Testis (tissue), 3 donors: ENCODE results near the gene CTIF. TPM values are rescaled to one million over a fixed set of nuclear protein-coding genes. Genes with fewer than 3 reads are reported as not detected.
"Not testable (repeated sequence)": the region's sequence is repeated elsewhere in the genome, so short reads cannot be mapped to it uniquely, and the experiment has no call there.

ENCODE experiments used
- DNase-seq: peaks from one replicate; pipeline ENCODE4 v3.0.0-alpha.2; 2019
- H3K27ac ChIP-seq, 2 donors: fragments of 200-600 bp; sonication (generic); one replicate each; pipeline ENCODE4 v1.5.1; 2019
- H3K27me3 ChIP-seq: fragments of 200-600 bp; sonication (generic); one replicate; pipeline ENCODE4 v1.5.1; 2019
- H3K36me3 ChIP-seq: fragments of 200-600 bp; sonication (generic); one replicate; pipeline ENCODE4 v1.5.1; 2017; ENCODE audit warnings: low read depth; ENCODE audit errors: missing control alignments
- H3K4me1 ChIP-seq: fragments of 200-600 bp; sonication (generic); one replicate; pipeline ENCODE4 v1.5.1; 2019
- H3K4me3 ChIP-seq, 2 donors: fragments of 200-600 bp; sonication (generic); one replicate each; pipeline ENCODE4 v1.5.1; 2017 to 2019
- H3K9me3 ChIP-seq: fragments of 200-600 bp; sonication (generic); one replicate; pipeline ENCODE4 v1.5.1; 2017
- POLR2A ChIP-seq: fragments of 450-650 bp; IDR thresholded peaks from one replicate; pipeline ENCODE4 v1.6.1; 2017; ENCODE audit warnings: antibody characterized with exemption, mild to moderate bottlenecking, moderate library complexity
- WGBS, 2 donors: methylation state at CpG; one replicate each; pipeline ENCODE4 v1.1.5; 2018; 5-methylcytosine and 5-hydroxymethylcytosine counted together
- intact Hi-C: fragments of 100-400 bp; cut with DNase I; formaldehyde crosslinking; loops from one replicate; pipeline ENCODE4 v1.15.1; 2023; ENCODE audit warnings: low total_unique reads
- polyA plus RNA-seq: library from polyadenylated mRNA; stranded (reverse); fragments of 350-450 nt; fragmentation: Illumina TruSeq; extraction: RNeasy Lipid Tissue Mini Kit (QIAGEN cat#74804); gene quantifications from one replicate; pipeline ENCODE4 v1.2.3, GENCODE V29; 2014; ENCODE audit warnings: low read depth, low replicate concordance; ENCODE audit not compliant: insufficient read depth
- total RNA-seq, 2 donors: library from RNA; depleted of rRNA; stranded (reverse); fragments of >200 nt; gene quantifications; one replicate each; pipeline ENCODE4 v1.2.3, GENCODE V29; 2016
- TF ChIP-seq, protein P1 (sequence below), 3 experiments: fragments of 450-650 bp in 2 of 3; fragments of 200-600 bp in 1 of 3; sonication (generic) in 1 of 3; IDR thresholded peaks; one replicate each; pipeline ENCODE4 v1.5.1; 2016 to 2019; ENCODE audit warnings: antibody characterized with exemption in 3 of 3, mild to moderate bottlenecking in 2 of 3, moderate library complexity in 1 of 3

Gene CTIF
- total and polyA plus RNA-seq, 3 donors from 2014 or later = 33.8 to 41.5 (median 35.6) TPM

DNA sequence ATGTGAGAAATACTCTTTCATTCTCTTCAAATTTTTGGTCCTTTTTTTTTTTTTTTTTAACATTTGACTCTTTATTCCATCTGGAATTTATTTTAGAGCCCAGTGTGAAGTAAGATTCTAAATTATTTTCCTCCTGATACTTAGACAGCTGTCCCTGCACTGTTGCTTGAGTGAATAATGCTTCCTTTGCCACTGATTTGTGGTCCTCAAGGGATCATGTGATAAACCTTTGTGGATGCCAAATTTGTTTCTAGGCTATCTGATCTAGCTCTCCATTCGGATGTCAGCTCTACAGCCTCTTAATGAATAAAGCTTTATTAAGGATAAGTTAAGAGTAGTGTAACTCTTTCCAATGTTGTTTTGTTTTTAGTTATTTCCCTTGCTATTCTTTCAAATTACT lies 269.6 kb downstream of the CTIF start:
- Histone ChIP-seq H3K27me3 (no peaks in the 10 kb centered on the region), H3K4me1 (no peaks in the 10 kb centered on the region), H3K9me3 (no peaks in the 10 kb centered on the region), H3K36me3 (no peaks in the 10 kb centered on the region), H3K4me3 (no peak overlapping the region), H3K27ac (no peak overlapping the region)
- no peak for DNase-seq
- TF ChIP-seq, protein P1, sequence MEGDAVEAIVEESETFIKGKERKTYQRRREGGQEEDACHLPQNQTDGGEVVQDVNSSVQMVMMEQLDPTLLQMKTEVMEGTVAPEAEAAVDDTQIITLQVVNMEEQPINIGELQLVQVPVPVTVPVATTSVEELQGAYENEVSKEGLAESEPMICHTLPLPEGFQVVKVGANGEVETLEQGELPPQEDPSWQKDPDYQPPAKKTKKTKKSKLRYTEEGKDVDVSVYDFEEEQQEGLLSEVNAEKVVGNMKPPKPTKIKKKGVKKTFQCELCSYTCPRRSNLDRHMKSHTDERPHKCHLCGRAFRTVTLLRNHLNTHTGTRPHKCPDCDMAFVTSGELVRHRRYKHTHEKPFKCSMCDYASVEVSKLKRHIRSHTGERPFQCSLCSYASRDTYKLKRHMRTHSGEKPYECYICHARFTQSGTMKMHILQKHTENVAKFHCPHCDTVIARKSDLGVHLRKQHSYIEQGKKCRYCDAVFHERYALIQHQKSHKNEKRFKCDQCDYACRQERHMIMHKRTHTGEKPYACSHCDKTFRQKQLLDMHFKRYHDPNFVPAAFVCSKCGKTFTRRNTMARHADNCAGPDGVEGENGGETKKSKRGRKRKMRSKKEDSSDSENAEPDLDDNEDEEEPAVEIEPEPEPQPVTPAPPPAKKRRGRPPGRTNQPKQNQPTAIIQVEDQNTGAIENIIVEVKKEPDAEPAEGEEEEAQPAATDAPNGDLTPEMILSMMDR (IDR thresholded peaks at IDR 0.05) = no peak
- intact Hi-C loops = no loop called here
- 31 to 45% methylated on average over 1 of the region's 1 CpG for WGBS, 2 donors

DNA sequence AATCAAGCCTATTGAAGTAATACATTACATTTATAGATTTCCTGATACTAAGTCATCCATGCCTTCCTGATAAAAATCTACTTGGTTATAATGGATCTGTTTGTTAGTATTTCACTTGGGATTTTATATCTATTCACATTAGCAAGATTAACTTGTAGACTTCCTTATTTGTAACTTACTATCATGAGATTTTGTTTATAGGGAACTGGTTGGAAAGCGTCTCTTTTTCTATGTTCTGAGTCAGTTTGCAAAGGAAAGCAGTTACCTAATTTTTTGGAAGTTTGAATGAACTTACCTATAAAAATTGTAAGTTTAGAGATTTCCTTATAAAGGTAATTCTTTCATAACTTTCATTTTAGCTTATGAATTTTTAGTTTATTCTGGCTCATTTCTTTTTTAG lies 270.5 kb downstream of the CTIF start:
- H3K27ac ChIP-seq = no peak overlapping the region
- no peak for DNase-seq
- intact Hi-C loops = no loop called here
- WGBS, 2 donors = 75 to 95% methylated on average over 1 of the region's 1 CpG
- no peaks in the 10 kb centered on the region for H3K27me3 ChIP-seq
- TF ChIP-seq POLR2A = no peak
- TF ChIP-seq, protein P1 (IDR thresholded peaks at IDR 0.05) = no peak
- no peaks in the 10 kb centered on the region for H3K36me3 ChIP-seq
- H3K9me3 ChIP-seq = no peaks in the 10 kb centered on the region
- no peak overlapping the region for H3K4me3 ChIP-seq
- no peaks in the 10 kb centered on the region for H3K4me1 ChIP-seq

DNA sequence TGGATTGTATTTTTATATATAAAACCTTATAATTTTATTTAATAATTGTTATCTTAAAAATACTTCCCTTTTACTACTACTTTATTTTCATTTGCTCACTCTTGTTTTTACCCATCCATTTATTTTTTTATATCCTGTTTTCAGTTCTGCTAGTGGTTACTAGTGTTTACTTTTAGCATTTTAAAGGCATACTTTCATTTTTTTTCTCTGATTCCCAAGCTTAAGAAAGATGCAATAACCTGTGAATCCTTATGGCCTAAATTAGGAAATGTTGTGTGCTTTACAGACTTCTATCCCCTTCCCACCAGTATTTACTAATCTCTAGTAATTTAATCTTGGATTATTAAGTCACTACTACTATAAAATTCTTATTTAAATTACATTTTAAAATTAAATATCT lies 272.0 kb downstream of the CTIF start:
- TF ChIP-seq, protein P1 (IDR thresholded peaks at IDR 0.05) = no peak
- no peak for TF ChIP-seq POLR2A
- DNase-seq = no peak
- Histone ChIP-seq H3K36me3 (no peaks in the 10 kb centered on the region), H3K4me3 (no peak overlapping the region), H3K9me3 (no peaks in the 10 kb centered on the region), H3K27me3 (no peaks in the 10 kb centered on the region), H3K4me1 (no peaks in the 10 kb centered on the region), H3K27ac (no peak overlapping the region)
- intact Hi-C loops = no loop called here

DNA sequence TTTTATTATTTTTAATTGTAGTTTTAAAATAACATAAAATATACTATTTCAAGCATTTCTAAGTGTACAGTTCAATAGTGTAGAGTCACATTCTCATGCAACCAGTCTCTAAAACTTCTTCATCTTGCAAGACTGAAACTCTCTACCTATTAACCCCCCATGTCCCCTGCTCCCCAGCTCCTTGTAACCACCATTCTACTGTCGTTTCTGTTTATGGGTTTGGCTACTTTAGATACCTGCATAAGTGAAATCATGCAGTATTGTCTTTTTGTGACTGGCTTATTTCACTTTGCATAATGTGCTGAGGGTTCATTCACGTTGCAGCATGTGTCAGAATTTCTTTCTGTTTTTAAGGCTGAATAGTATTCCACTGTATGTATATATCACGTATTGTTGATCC lies 272.6 kb downstream of the CTIF start:
- Histone ChIP-seq H3K27ac (no peak overlapping the region), H3K9me3 (no peaks in the 10 kb centered on the region), H3K4me1 (no peaks in the 10 kb centered on the region), H3K36me3 (no peaks in the 10 kb centered on the region), H3K27me3 (no peaks in the 10 kb centered on the region), H3K4me3 (no peak overlapping the region)
- WGBS, 2 donors = 93 to 94% methylated on average over 3 of the region's 3 CpGs
- no peak for DNase-seq
- intact Hi-C loops = no loop called here
- no peak for TF ChIP-seq POLR2A
- TF ChIP-seq, protein P1 (IDR thresholded peaks at IDR 0.05) = no peak

DNA sequence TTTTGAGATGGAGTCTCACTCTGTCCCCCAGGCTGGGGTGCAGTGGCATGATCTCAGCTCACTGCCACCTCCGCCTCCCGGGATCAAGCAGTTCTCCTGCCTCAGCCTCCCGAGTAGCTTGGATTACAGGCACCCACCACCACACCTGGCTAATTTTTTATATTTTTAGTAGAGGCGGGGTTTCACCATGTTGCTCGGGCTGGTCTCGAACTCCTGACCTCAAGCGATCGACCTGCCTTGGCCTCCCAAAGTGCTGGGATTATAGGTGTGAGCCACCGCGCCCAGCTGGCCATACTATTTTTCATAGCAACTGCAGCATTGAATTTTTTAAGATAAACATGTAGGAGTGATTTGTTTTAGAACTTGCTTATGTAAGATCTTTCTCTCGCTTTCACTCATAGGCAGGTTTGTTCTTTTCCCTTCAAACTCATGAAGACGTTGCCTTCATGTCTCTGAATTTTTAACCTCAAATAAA lies 273.2 kb downstream of the CTIF start:
- 86 to 93% methylated on average over 12 of the region's 12 CpGs for WGBS, 2 donors
- H3K27me3 ChIP-seq, intact Hi-C loops, H3K4me1 ChIP-seq, H3K4me3 ChIP-seq, H3K9me3 ChIP-seq, H3K27ac ChIP-seq, H3K36me3 ChIP-seq: not testable (repeated sequence)
- peak; percentile 3 for DNase-seq
